ENCODE results near the gene FXYD6. TPM values are rescaled to one million over a fixed set of nuclear protein-coding genes. Genes with fewer than 3 reads are reported as not detected.

FXYD6 gene
- total RNA-seq, 1 donor from 2014 or later: 57.1 TPM

- peaks cover 4% of the 10 kb centered on the region for H3K9me3 Mint-ChIP-seq (ENCODE audit: unreplicated experiment)
- peaks cover 15% of the 10 kb centered on the region for H3K4me1 Mint-ChIP-seq (ENCODE audit: low read depth, unreplicated experiment)
- H3K36me3 Mint-ChIP-seq (ENCODE audit: unreplicated experiment): no peaks in the 10 kb centered on the region
- H3K4me3 Mint-ChIP-seq (ENCODE audit: unreplicated experiment): no peak overlapping the region
- H3K27me3 Mint-ChIP-seq (ENCODE audit: unreplicated experiment): peaks cover 4% of the 10 kb centered on the region
- no peak for TF ChIP-seq CTCF (IDR thresholded peaks at IDR 0.05; ENCODE audit: partially characterized antibody, unreplicated experiment)
- no peak overlapping the region for H3K27ac Mint-ChIP-seq (ENCODE audit: unreplicated experiment)
- DNase-seq: no peak
These were observed 34.6 kb upstream of the FXYD6 start for GRCh38 chr11:117910941-117911655.

GRCh38 chr11:117910525-117910924, 34.1 kb upstream of the FXYD6 start:
- no peak for DNase-seq
- Mint-ChIP-seq H3K36me3 (ENCODE audit: unreplicated experiment) (no peaks in the 10 kb centered on the region), H3K27ac (ENCODE audit: unreplicated experiment) (no peak overlapping the region), H3K4me1 (ENCODE audit: low read depth, unreplicated experiment) (peaks cover 15% of the 10 kb centered on the region), H3K27me3 (ENCODE audit: unreplicated experiment) (peaks cover 2% of the 10 kb centered on the region), H3K4me3 (ENCODE audit: unreplicated experiment) (no peak overlapping the region), H3K9me3 (ENCODE audit: unreplicated experiment) (peaks cover 4% of the 10 kb centered on the region)
- no peak for TF ChIP-seq CTCF (IDR thresholded peaks at IDR 0.05; ENCODE audit: partially characterized antibody, unreplicated experiment)

GRCh38 chr11:117909611-117910382, 33.3 kb upstream of the FXYD6 start:
- TF ChIP-seq CTCF (IDR thresholded peaks at IDR 0.05; ENCODE audit: partially characterized antibody, unreplicated experiment): no peak
- no peak for DNase-seq
- peaks cover 4% of the 10 kb centered on the region for H3K9me3 Mint-ChIP-seq (ENCODE audit: unreplicated experiment)
- peaks cover 10% of the 10 kb centered on the region for H3K4me1 Mint-ChIP-seq (ENCODE audit: low read depth, unreplicated experiment)
- no peak overlapping the region for H3K4me3 Mint-ChIP-seq (ENCODE audit: unreplicated experiment)
- no peak overlapping the region for H3K27ac Mint-ChIP-seq (ENCODE audit: unreplicated experiment)
- H3K36me3 Mint-ChIP-seq (ENCODE audit: unreplicated experiment): no peaks in the 10 kb centered on the region
- peaks cover 2% of the 10 kb centered on the region for H3K27me3 Mint-ChIP-seq (ENCODE audit: unreplicated experiment)

GRCh38 chr11:117908959-117909610, 32.6 kb upstream of the FXYD6 start:
- peaks cover 4% of the 10 kb centered on the region for H3K9me3 Mint-ChIP-seq (ENCODE audit: unreplicated experiment)
- peaks cover 1% of the 10 kb centered on the region for H3K27me3 Mint-ChIP-seq (ENCODE audit: unreplicated experiment)
- no peak overlapping the region for H3K27ac Mint-ChIP-seq (ENCODE audit: unreplicated experiment)
- H3K4me1 Mint-ChIP-seq (ENCODE audit: low read depth, unreplicated experiment): peaks cover 5% of the 10 kb centered on the region
- TF ChIP-seq CTCF (IDR thresholded peaks at IDR 0.05; ENCODE audit: partially characterized antibody, unreplicated experiment): no peak
- DNase-seq: no peak
- H3K36me3 Mint-ChIP-seq (ENCODE audit: unreplicated experiment): no peaks in the 10 kb centered on the region
- no peak overlapping the region for H3K4me3 Mint-ChIP-seq (ENCODE audit: unreplicated experiment)

All from glutamatergic neuron (in vitro differentiated cells).